Measurements from ENCODE around the gene DOK6.
"Not testable (repeated sequence)": the region's sequence is repeated elsewhere in the genome, so short reads cannot be mapped to it uniquely, and the experiment has no call there.

Gene DOK6

GRCh38 chr18:69830189-69830588 lies 429.5 kb downstream of the DOK6 start:
- DNase-seq = no peak

- DNase-seq = not testable (repeated sequence)
These were observed 434.3 kb downstream of the DOK6 start for GRCh38 chr18:69834980-69835379.

GRCh38 chr18:69838003-69838402 lies 437.3 kb downstream of the DOK6 start:
- DNase-seq = no peak

- no peak for DNase-seq
These were observed 438.1 kb downstream of the DOK6 start for GRCh38 chr18:69838620-69839411.

GRCh38 chr18:69839497-69839896 lies 438.8 kb downstream of the DOK6 start:
- no peak for DNase-seq

GRCh38 chr18:69840001-69840400 lies 439.3 kb downstream of the DOK6 start:
- no peak for DNase-seq

- no peak for DNase-seq
These were observed 439.8 kb downstream of the DOK6 start for GRCh38 chr18:69840445-69840844.

GRCh38 chr18:69841117-69841516 lies 440.4 kb downstream of the DOK6 start:
- no peak for DNase-seq

- no peak for DNase-seq
These were observed 442.3 kb downstream of the DOK6 start for GRCh38 chr18:69843015-69843414.

GRCh38 chr18:69844656-69845055 lies 444.0 kb downstream of the DOK6 start:
- DNase-seq = no peak

- no peak for DNase-seq
These were observed 445.2 kb downstream of the DOK6 start for GRCh38 chr18:69845593-69846506.

GRCh38 chr18:69853051-69853450 lies 452.4 kb downstream of the DOK6 start:
- no peak for DNase-seq

GRCh38 chr18:69854455-69854854 lies 453.8 kb downstream of the DOK6 start:
- DNase-seq = no peak

- no peak for DNase-seq
These were observed 458.2 kb downstream of the DOK6 start for GRCh38 chr18:69858897-69859296.

GRCh38 chr18:69864802-69865201 lies 464.1 kb downstream of the DOK6 start:
- DNase-seq = not testable (repeated sequence)

- DNase-seq = no peak
These were observed 465.1 kb downstream of the DOK6 start for GRCh38 chr18:69865776-69866175.

- DNase-seq = no peak
These were observed 465.5 kb downstream of the DOK6 start for GRCh38 chr18:69866212-69866611.

- no peak for DNase-seq
These were observed 470.0 kb downstream of the DOK6 start for GRCh38 chr18:69870736-69871135.

- DNase-seq = no peak
These were observed 470.7 kb downstream of the DOK6 start for GRCh38 chr18:69871363-69871762.

GRCh38 chr18:69872661-69873060 lies 472.0 kb downstream of the DOK6 start:
- no peak for DNase-seq

GRCh38 chr18:69874058-69874457 lies 473.4 kb downstream of the DOK6 start:
- no peak for DNase-seq

GRCh38 chr18:69876490-69876889 lies 475.8 kb downstream of the DOK6 start:
- no peak for DNase-seq

- no peak for DNase-seq
These were observed 477.7 kb downstream of the DOK6 start for GRCh38 chr18:69878213-69878933.
